ENCODE data around the gene PARD3B. TPM values are rescaled to one million over a fixed set of nuclear protein-coding genes. Genes with fewer than 3 reads are reported as not detected.

The PARD3B gene
- total and polyA plus RNA-seq, 2 experiments from 2014 or later: 3.5 to 4.4 TPM

- Mint-ChIP-seq H3K4me1 (peaks cover 36% of the 10 kb centered on the region), H3K9me3 (peaks cover 5% of the 10 kb centered on the region; the same call in 1 of the 3 replicates), H3K27ac (no peak overlapping the region), H3K27me3 (ENCODE audit: insufficient read depth, low read depth, poor library complexity) (no peaks in the 10 kb centered on the region), H3K4me3 (no peak overlapping the region), H3K36me3 (ENCODE audit: low read depth) (peaks cover 5% of the 10 kb centered on the region; the same call in 1 of the 3 replicates)
- no peak overlapping the region for H3K4me3 ChIP-seq
- TF ChIP-seq ZNF114 (CRISPR knock-in tag; IDR thresholded peaks at IDR 0.05) (no peak), ZNF462 (CRISPR knock-in tag; IDR thresholded peaks at IDR 0.05) (no peak), CTCF (conservative IDR thresholded peaks at IDR 0.05; ENCODE audit: low read depth in 2 of 2) (no peak), JUNB (IDR thresholded peaks at IDR 0.05; ENCODE audit: unreplicated experiment) (no peak), CREB1 (CRISPR knock-in tag; IDR thresholded peaks at IDR 0.05; ENCODE audit: low read depth) (no peak), EZH2phosphoT487 (IDR thresholded peaks at IDR 0.05; ENCODE audit: unreplicated experiment) (no peak)
- TF ChIP-seq, protein P1, sequence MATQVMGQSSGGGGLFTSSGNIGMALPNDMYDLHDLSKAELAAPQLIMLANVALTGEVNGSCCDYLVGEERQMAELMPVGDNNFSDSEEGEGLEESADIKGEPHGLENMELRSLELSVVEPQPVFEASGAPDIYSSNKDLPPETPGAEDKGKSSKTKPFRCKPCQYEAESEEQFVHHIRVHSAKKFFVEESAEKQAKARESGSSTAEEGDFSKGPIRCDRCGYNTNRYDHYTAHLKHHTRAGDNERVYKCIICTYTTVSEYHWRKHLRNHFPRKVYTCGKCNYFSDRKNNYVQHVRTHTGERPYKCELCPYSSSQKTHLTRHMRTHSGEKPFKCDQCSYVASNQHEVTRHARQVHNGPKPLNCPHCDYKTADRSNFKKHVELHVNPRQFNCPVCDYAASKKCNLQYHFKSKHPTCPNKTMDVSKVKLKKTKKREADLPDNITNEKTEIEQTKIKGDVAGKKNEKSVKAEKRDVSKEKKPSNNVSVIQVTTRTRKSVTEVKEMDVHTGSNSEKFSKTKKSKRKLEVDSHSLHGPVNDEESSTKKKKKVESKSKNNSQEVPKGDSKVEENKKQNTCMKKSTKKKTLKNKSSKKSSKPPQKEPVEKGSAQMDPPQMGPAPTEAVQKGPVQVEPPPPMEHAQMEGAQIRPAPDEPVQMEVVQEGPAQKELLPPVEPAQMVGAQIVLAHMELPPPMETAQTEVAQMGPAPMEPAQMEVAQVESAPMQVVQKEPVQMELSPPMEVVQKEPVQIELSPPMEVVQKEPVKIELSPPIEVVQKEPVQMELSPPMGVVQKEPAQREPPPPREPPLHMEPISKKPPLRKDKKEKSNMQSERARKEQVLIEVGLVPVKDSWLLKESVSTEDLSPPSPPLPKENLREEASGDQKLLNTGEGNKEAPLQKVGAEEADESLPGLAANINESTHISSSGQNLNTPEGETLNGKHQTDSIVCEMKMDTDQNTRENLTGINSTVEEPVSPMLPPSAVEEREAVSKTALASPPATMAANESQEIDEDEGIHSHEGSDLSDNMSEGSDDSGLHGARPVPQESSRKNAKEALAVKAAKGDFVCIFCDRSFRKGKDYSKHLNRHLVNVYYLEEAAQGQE (IDR thresholded peaks at IDR 0.05; ENCODE audit: unreplicated experiment): no peak
- TF ChIP-seq, protein P2, sequence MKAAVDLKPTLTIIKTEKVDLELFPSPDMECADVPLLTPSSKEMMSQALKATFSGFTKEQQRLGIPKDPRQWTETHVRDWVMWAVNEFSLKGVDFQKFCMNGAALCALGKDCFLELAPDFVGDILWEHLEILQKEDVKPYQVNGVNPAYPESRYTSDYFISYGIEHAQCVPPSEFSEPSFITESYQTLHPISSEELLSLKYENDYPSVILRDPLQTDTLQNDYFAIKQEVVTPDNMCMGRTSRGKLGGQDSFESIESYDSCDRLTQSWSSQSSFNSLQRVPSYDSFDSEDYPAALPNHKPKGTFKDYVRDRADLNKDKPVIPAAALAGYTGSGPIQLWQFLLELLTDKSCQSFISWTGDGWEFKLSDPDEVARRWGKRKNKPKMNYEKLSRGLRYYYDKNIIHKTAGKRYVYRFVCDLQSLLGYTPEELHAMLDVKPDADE (IDR thresholded peaks at IDR 0.05): no peak
- H3K4me1 ChIP-seq (ENCODE audit: insufficient read depth): peaks cover 41% of the 10 kb centered on the region
- no peaks in the 10 kb centered on the region for H3K79me2 ChIP-seq (replicated peaks; ENCODE audit: insufficient read depth)
- H4K20me1 ChIP-seq (replicated peaks; ENCODE audit: insufficient read depth): no peaks in the 10 kb centered on the region
- no peaks in the 10 kb centered on the region for H3K36me3 ChIP-seq (ENCODE audit: insufficient read depth)
- no peak overlapping the region for H3K4me2 ChIP-seq
- H3K27ac ChIP-seq (ENCODE audit: low read depth): no peak overlapping the region
- no peaks in the 10 kb centered on the region for H3F3A ChIP-seq (replicated peaks; ENCODE audit: low read depth)
- H2AFZ ChIP-seq: no peak overlapping the region
- no peaks in the 10 kb centered on the region; the same call in 1 of the 2 replicates for H3K9me2 ChIP-seq (ENCODE audit: insufficient read depth)
- no peaks in the 10 kb centered on the region for H3K27me3 ChIP-seq (ENCODE audit: insufficient read depth)
- ATAC-seq (no peak), DNase-seq (ENCODE audit: low spot score) (no peak)
Measured at GRCh38 chr2:205141381-205141780, 596.1 kb downstream of the PARD3B start.
